HuH-7 (cell line): ENCODE results near the gene LCE2C.
A peak's percentile ranks its signal among the peaks of the same experiment; 100 is the strongest.
"Not testable (repeated sequence)": the region's sequence is repeated elsewhere in the genome, so short reads cannot be mapped to it uniquely, and the experiment has no call there.

Experiments
- DNase-seq: peaks from one replicate; pipeline ENCODE4 v3.0.0; 2011; ENCODE audit warnings: low spot score

The LCE2C gene

GRCh38 chr1:152674983-152675382 lies at the start of gene LCE2C:
Gene LCE2C, plus strand, starts transcription at chr1:152675279. Its CDS starts 737 bp downstream, at chr1:152676016.
- DNase-seq: not testable (repeated sequence)

GRCh38 chr1:152626744-152627143 lies 48.3 kb upstream of the LCE2C start:
- DNase-seq: no peak

GRCh38 chr1:152630596-152630995 lies 44.5 kb upstream of the LCE2C start:
- no peak for DNase-seq

- DNase-seq: no peak
Observed at GRCh38 chr1:152640351-152640750, 34.7 kb upstream of the LCE2C start.

GRCh38 chr1:152643945-152644344 lies 31.1 kb upstream of the LCE2C start:
- DNase-seq: no peak

- no peak for DNase-seq
Observed at GRCh38 chr1:152645146-152645545, 29.9 kb upstream of the LCE2C start.

GRCh38 chr1:152646656-152647055 lies 28.4 kb upstream of the LCE2C start:
- DNase-seq: no peak

- DNase-seq: peak; percentile 49
Observed at GRCh38 chr1:152654110-152654509, 21.0 kb upstream of the LCE2C start.

- DNase-seq: no peak
Observed at GRCh38 chr1:152656459-152656858, 18.6 kb upstream of the LCE2C start.

GRCh38 chr1:152657677-152658076 lies 17.4 kb upstream of the LCE2C start:
- DNase-seq: no peak

GRCh38 chr1:152658649-152659048 lies 16.4 kb upstream of the LCE2C start:
- DNase-seq: no peak

GRCh38 chr1:152663098-152663497 lies 12.0 kb upstream of the LCE2C start, which contains the start of gene LCE2D:
Gene LCE2D, plus strand, starts transcription at chr1:152663380. Its CDS starts 726 bp downstream, at chr1:152664106.
- DNase-seq: no peak

GRCh38 chr1:152666171-152666570 lies 8.9 kb upstream of the LCE2C start:
- DNase-seq: not testable (repeated sequence)

- no peak for DNase-seq
Observed at GRCh38 chr1:152667648-152668047, 7.4 kb upstream of the LCE2C start.

- DNase-seq: no peak
Observed at GRCh38 chr1:152673016-152673415, 2.1 kb upstream of the LCE2C start.

- DNase-seq: no peak
Observed at GRCh38 chr1:152679459-152679858, 4.4 kb downstream of the LCE2C start.

GRCh38 chr1:152681616-152682015 lies 6.5 kb downstream of the LCE2C start:
- no peak for DNase-seq

- DNase-seq: no peak
Observed at GRCh38 chr1:152683846-152684245, 8.8 kb downstream of the LCE2C start.

- not testable (repeated sequence) for DNase-seq
Observed at GRCh38 chr1:152685823-152686222, 10.7 kb downstream of the LCE2C start, which contains the start of gene LCE2B. Gene LCE2B, plus strand, starts transcription at chr1:152686123. Its CDS starts 721 bp downstream, at chr1:152686844.

GRCh38 chr1:152697701-152698600 lies 22.9 kb downstream of the LCE2C start, which contains the start of gene LCE2A:
Gene LCE2A, plus strand, starts transcription at chr1:152698345. Its CDS starts 557 bp downstream, at chr1:152698902.
- no peak for DNase-seq

- no peak for DNase-seq
Observed at GRCh38 chr1:152699746-152700145, 24.7 kb downstream of the LCE2C start.

GRCh38 chr1:152707860-152708259 lies 32.8 kb downstream of the LCE2C start, which contains the start of gene LCE4A:
Gene LCE4A, plus strand, starts transcription at chr1:152708160. Its CDS starts 916 bp downstream, at chr1:152709076.
- DNase-seq: no peak

GRCh38 chr1:152718238-152718637 lies 43.2 kb downstream of the LCE2C start:
- no peak for DNase-seq
